WTC11 (cell line): ENCODE measurements around the gene DCTN2.

Experiments
- ARID4B ChIP-seq: sonication (generic); formaldehyde crosslinking; IDR thresholded peaks from 2 replicates; pipeline ENCODE4 v1.8.0; 2023; ENCODE audit warnings: missing genetic modification reagents, mild to moderate bottlenecking, borderline replicate concordance
- CBFB ChIP-seq: sonication (generic); formaldehyde crosslinking; IDR thresholded peaks from 2 replicates; pipeline ENCODE4 v1.8.1; 2022; ENCODE audit warnings: mild to moderate bottlenecking, low read depth, missing genetic modification reagents
- CTCF ChIP-seq: fragments of 200-600 bp; IDR thresholded peaks from 2 replicates; pipeline ENCODE4 v1.8.0; 2022; ENCODE audit warnings: antibody characterized with exemption
- ESRRA ChIP-seq: sonication (generic); formaldehyde crosslinking; IDR thresholded peaks from 2 replicates; pipeline ENCODE4 v1.8.1; 2022; ENCODE audit warnings: mild to moderate bottlenecking, missing genetic modification reagents, borderline replicate concordance
- JUN ChIP-seq: sonication (generic); formaldehyde crosslinking; IDR thresholded peaks from 2 replicates; pipeline ENCODE4 v1.8.0; 2023; ENCODE audit warnings: mild to moderate bottlenecking, missing genetic modification reagents
- MXD4 ChIP-seq: fragments of 250-450 bp; sonication (Bioruptor Pico); IDR thresholded peaks from 2 replicates; pipeline ENCODE4 v1.8.0; 2021; ENCODE audit warnings: mild to moderate bottlenecking, moderate library complexity, borderline replicate concordance
- NR2C2 ChIP-seq: sonication (generic); formaldehyde crosslinking; IDR thresholded peaks from 2 replicates; pipeline ENCODE4 v1.8.0; 2022; ENCODE audit warnings: mild to moderate bottlenecking, missing genetic modification reagents
- NR3C1 ChIP-seq: sonication (generic); formaldehyde crosslinking; conservative IDR thresholded peaks from 2 replicates; pipeline ENCODE4 v1.8.1; 2023; ENCODE audit warnings: low read depth, mild to moderate bottlenecking, missing genetic modification reagents
- OVOL2 ChIP-seq: fragments of 250-450 bp; sonication (Bioruptor Pico); IDR thresholded peaks from 2 replicates; pipeline ENCODE4 v1.9.0; 2021; ENCODE audit warnings: mild to moderate bottlenecking, borderline replicate concordance
- SMAD3 ChIP-seq: sonication (generic); formaldehyde crosslinking; IDR thresholded peaks from 2 replicates; pipeline ENCODE4 v1.8.0; 2022; ENCODE audit warnings: missing genetic modification reagents, mild to moderate bottlenecking, borderline replicate concordance
- SP1 ChIP-seq: sonication (generic); formaldehyde crosslinking; conservative IDR thresholded peaks from 2 replicates; pipeline ENCODE4 v1.8.1; 2022; ENCODE audit warnings: missing genetic modification reagents
- ZNF121 ChIP-seq: sonication (generic); formaldehyde crosslinking; IDR thresholded peaks from 2 replicates; pipeline ENCODE4 v1.8.0; 2023; ENCODE audit warnings: missing genetic modification reagents
- ZNF138 ChIP-seq: sonication (generic); formaldehyde crosslinking; conservative IDR thresholded peaks from 2 replicates; pipeline ENCODE4 v1.8.1; 2022; ENCODE audit warnings: mild to moderate bottlenecking, moderate library complexity, missing genetic modification reagents

- TF ChIP-seq CTCF (no peak), ZNF138 (CRISPR knock-in tag) (no peak), CBFB (CRISPR knock-in tag) (no peak), NR2C2 (CRISPR knock-in tag) (no peak), MXD4 (CRISPR knock-in tag) (no peak), SP1 (CRISPR knock-in tag) (no peak), ESRRA (no peak), JUN (CRISPR knock-in tag) (no peak), NR3C1 (CRISPR knock-in tag) (no peak), ZNF121 (no peak), OVOL2 (CRISPR knock-in tag) (no peak), SMAD3 (no peak), ARID4B (CRISPR knock-in tag) (no peak)
These were observed 48.4 kb downstream of the DCTN2 start for GRCh38 chr12:57498571-57498970.
